ENCODE data around the gene RBBP8NL. TPM values are rescaled to one million over a fixed set of nuclear protein-coding genes. Genes with fewer than 3 reads are reported as not detected.

RBBP8NL gene
- total and polyA plus RNA-seq, 2 donors (not counting 3 experiments of a cell fraction or from before 2014, with no cell fraction given) = not detected

- Histone ChIP-seq H2AFZ (ENCODE audit: low read depth, low read length) (no peak overlapping the region), H3K9me3 (replicated peaks; ENCODE audit: control insufficient read depth, insufficient read depth, low read length) (no peaks in the 10 kb centered on the region), H3K27ac (ENCODE audit: insufficient read depth, low read depth, low read length) (no peak overlapping the region), H3K4me3 (replicated peaks in 1 of 3; ENCODE audit: insufficient read depth in 1 of 3, low read depth in 1 of 3, low read length in 3 of 3) (no peak overlapping the region), H3K4me1 (ENCODE audit: control insufficient read depth, extremely low read depth, insufficient read depth, low read length) (no peaks in the 10 kb centered on the region), H3K4me2 (ENCODE audit: insufficient read depth, low read length) (no peak overlapping the region), H3K9ac (replicated peaks; ENCODE audit: extremely low read depth, insufficient read depth, low read length) (no peak overlapping the region), H3K27me3 (ENCODE audit: control insufficient read depth in 2 of 2, insufficient read depth in 2 of 2, low read length in 2 of 2) (peaks cover 7 to 9% of the 10 kb centered on the region in 2 experiments), H3K9me1 (replicated peaks; ENCODE audit: control insufficient read depth, extremely low read depth, insufficient read depth, low read length) (no peaks in the 10 kb centered on the region), H4K20me1 (replicated peaks; ENCODE audit: control insufficient read depth, extremely low read depth, insufficient read depth, low read length) (no peaks in the 10 kb centered on the region), H3K79me2 (ENCODE audit: control insufficient read depth, insufficient read depth, low read length) (no peaks in the 10 kb centered on the region), H3K36me3 (ENCODE audit: control insufficient read depth in 2 of 2, extremely low read depth in 1 of 2, insufficient read depth in 2 of 2, low read length in 2 of 2) (no peaks in the 10 kb centered on the region)
- intact Hi-C loops (cut with micrococcal nuclease) (no loop called here), dilution Hi-C loops (cut with MboI; ENCODE audit: extremely low pct_ligation_motif_present, low sequenced_read_pairs) (no loop called here)
- DNase-seq (ENCODE audit: low read depth, low spot score) (no peak), FAIRE-seq (no peak)
- CTCF ChIA-PET = interaction anchor here (1.6 kb wide), 1 partner anchor 18 kb away, joined by 6 read pairs; no protein-coding TSS in a partner anchor
- POLR2A ChIA-PET = no interaction called here
- TF ChIP-seq GATA2 (IDR thresholded peaks at IDR 0.05; ENCODE audit: insufficient read depth, insufficient read length, low read depth, low read length) (no peak), CTCF (IDR thresholded peaks at IDR 0.05; ENCODE audit: extremely low read depth in 1 of 2, insufficient read depth in 1 of 2, low read depth in 1 of 2, low read length in 2 of 2) (no peak), MYC (IDR thresholded peaks at IDR 0.05; ENCODE audit: low read depth, low read length) (no peak), FOS (IDR thresholded peaks at IDR 0.05; ENCODE audit: borderline replicate concordance, insufficient read depth, low read length) (no peak), MAX (IDR thresholded peaks at IDR 0.05; ENCODE audit: insufficient read depth, insufficient read length) (no peak), EZH2 (IDR thresholded peaks at IDR 0.05; ENCODE audit: borderline replicate concordance, low read depth, low read length, severe bottlenecking) (no peak), POLR2A (IDR thresholded peaks at IDR 0.05; ENCODE audit: low read depth, low read length) (no peak), JUN (IDR thresholded peaks at IDR 0.05; ENCODE audit: borderline replicate concordance, insufficient read depth, insufficient read length, low read depth) (no peak), POLR2AphosphoS5 (IDR thresholded peaks at IDR 0.05; ENCODE audit: insufficient read depth, low read depth, low read length) (no peak)
- BruUV-seq (replicated peaks) = no TSS peak
Measured at GRCh38 chr20:62428396-62429295, 1.3 kb upstream of the RBBP8NL start.
